Pancreas (tissue), 10 donors: ENCODE measurements around the gene LRRC46. TPM values are rescaled to one million over a fixed set of nuclear protein-coding genes. Genes with fewer than 3 reads are reported as not detected.

Source experiments
- ATAC-seq, 4 donors: fragments of 200-7000 bp; cut with Tn5 transposase; one replicate each; pipeline versions ENCODE4 v1.8.0 to v1.9.1; 2020; ENCODE audit warnings: mild to moderate bottlenecking in 4 of 4, moderate library complexity in 4 of 4
- DNase-seq, 6 donors: peaks; one replicate each; pipeline ENCODE4 v3.0.0-alpha.2; 2020
- FAIRE-seq: peaks from 2 replicates; lab custom pipeline; 2012; peaks lifted over from hg19 to GRCh38; lab: Jason Lieb, UNC
- H3K27ac ChIP-seq, 4 donors: fragments of 200-600 bp; sonication (generic); 1 replicate in 3 of 4; 2 replicates in 1 of 4; pipeline versions ENCODE4 v1.5.0 to v1.8.0; 2020
- H3K27me3 ChIP-seq, 4 donors: fragments of 200-600 bp; one replicate each; pipeline ENCODE4 v1.8.0; 2021
- H3K36me3 ChIP-seq, 3 donors: fragments of 200-600 bp; sonication (generic) in 1 of 3; one replicate each; pipeline versions ENCODE4 v1.5.0 to v1.8.0; 2020 to 2021
- H3K4me1 ChIP-seq, 3 donors: fragments of 200-600 bp; one replicate each; pipeline ENCODE4 v1.8.0; 2021
- H3K4me3 ChIP-seq, 4 donors: fragments of 200-600 bp; sonication (generic) in 2 of 4; one replicate each; pipeline versions ENCODE4 v1.5.0 to v1.8.0; 2020 to 2021
- H3K9me3 ChIP-seq, 4 donors: fragments of 200-600 bp; one replicate each; pipeline ENCODE4 v1.8.0; 2021
- CTCF ChIP-seq, 4 donors: fragments of 200-600 bp; sonication (generic) in 3 of 4; IDR thresholded peaks; one replicate each; pipeline versions ENCODE4 v1.5.0 to v1.8.0; 2021; ENCODE audit warnings: antibody characterized with exemption in 4 of 4
- WGBS, 2 donors: extraction: QIAGEN DNeasy Blood & Tissue Kit; methylation state at CpG; one replicate each; pipeline ENCODE4 v1.1.7; 2013; 5-methylcytosine and 5-hydroxymethylcytosine counted together
- intact Hi-C, 3 donors: fragments of 100-400 bp; cut with DNase I; formaldehyde crosslinking; loops; one replicate each; pipeline versions ENCODE4 v1.11.1 to v1.14.2; 2022
- polyA plus RNA-seq, 2 donors: library from polyadenylated mRNA; stranded (reverse); fragments of 200-250 nt; gene quantifications; one replicate each; pipeline ENCODE4 v1.2.3, GENCODE V29; 2013
- total RNA-seq, 6 donors: library from RNA; stranded (reverse); fragmentation: NEBNext Ultra II Directional in 4 of 6; extraction: Animal tissue kit (Norgen Biotek cat#: 25700) in 4 of 6; gene quantifications; one replicate each; pipeline versions ENCODE4 v1.2.1 to v1.2.4, GENCODE V29; 2021 to 2023
- donor health status: healthy with polysubstance abuse.
- donor health status: DM: no; HTN: no; CAD: no; lungs with moderate emphysema.
- donor health status: DM: no; HTN: no; CAD: no.
- donor health status: control.
- donor health status: control.
- donor health status: Bipolar disorder and iron deficiency.
- donor health status: DM: yes; HTN: yes; CAD: no.
- donor health status: DM: no; HTN: no; CAD: no.
- donor health status: DM: no; HTN: no; CAD: no.
- donor health status: DM: yes; HTN: yes; CAD: no.

LRRC46 gene
- total and polyA plus RNA-seq, 8 donors = 0.14 to 1.8 (median 0.47) TPM

- H3K27ac ChIP-seq = no peak overlapping the region
- no peak for TF ChIP-seq CTCF (IDR thresholded peaks at IDR 0.05)
- DNase-seq (no peak), FAIRE-seq (no peak), ATAC-seq (no peak)
- no peaks in the 10 kb centered on the region for H3K9me3 ChIP-seq
- intact Hi-C loops = no loop called here
- no peaks in the 10 kb centered on the region for H3K4me1 ChIP-seq
- H3K4me3 ChIP-seq = no peak overlapping the region
- H3K27me3 ChIP-seq = peaks cover 0 to 16% (median 5%) of the 10 kb centered on the region in 4 donors
- WGBS, 2 donors = 87 to 91% methylated on average over 15 to 16 of the region's 16 CpGs
- no peaks in the 10 kb centered on the region for H3K36me3 ChIP-seq
Observed at GRCh38 chr17:47857551-47858455, 26.3 kb downstream of the LRRC46 start.

- H3K27me3 ChIP-seq = no peaks in the 10 kb centered on the region
- ATAC-seq (no peak), DNase-seq (no peak), FAIRE-seq (no peak)
- H3K36me3 ChIP-seq = no peaks in the 10 kb centered on the region
- H3K4me1 ChIP-seq = no peaks in the 10 kb centered on the region
- no peak for TF ChIP-seq CTCF (IDR thresholded peaks at IDR 0.05)
- H3K4me3 ChIP-seq = no peak overlapping the region
- intact Hi-C loops = no loop called here
- 82% methylated on average over 5 of the region's 5 CpGs for WGBS, 2 donors
- no peak overlapping the region for H3K27ac ChIP-seq
- no peaks in the 10 kb centered on the region for H3K9me3 ChIP-seq
Observed at GRCh38 chr17:47860386-47860785, 28.9 kb downstream of the LRRC46 start.

- intact Hi-C loops = no loop called here
- FAIRE-seq = no peak
- H3K27me3 ChIP-seq = no peaks in the 10 kb centered on the region
- no peaks in the 10 kb centered on the region for H3K9me3 ChIP-seq
- no peak overlapping the region for H3K27ac ChIP-seq
- no peaks in the 10 kb centered on the region for H3K4me1 ChIP-seq
- peak in 2 of 4 donors; percentile 14 to 35 for ATAC-seq
- no peak overlapping the region for H3K4me3 ChIP-seq
- no peak for DNase-seq
- TF ChIP-seq CTCF (IDR thresholded peaks at IDR 0.05) = no peak
- no peaks in the 10 kb centered on the region for H3K36me3 ChIP-seq
- 53 to 73% methylated on average over 7 of the region's 7 CpGs for WGBS, 2 donors
Observed at GRCh38 chr17:47862621-47863440, 31.4 kb downstream of the LRRC46 start.

- no peak for ATAC-seq
- no peak overlapping the region for H3K27ac ChIP-seq
- H3K4me1 ChIP-seq = no peaks in the 10 kb centered on the region
- TF ChIP-seq CTCF (IDR thresholded peaks at IDR 0.05) = no peak
- no peak for FAIRE-seq
- no peaks in the 10 kb centered on the region for H3K9me3 ChIP-seq
- no peaks in the 10 kb centered on the region for H3K27me3 ChIP-seq
- no peak overlapping the region for H3K4me3 ChIP-seq
- DNase-seq = no peak
- 52 to 60% methylated on average over 7 of the region's 7 CpGs for WGBS, 2 donors
- H3K36me3 ChIP-seq = no peaks in the 10 kb centered on the region
- intact Hi-C loops = no loop called here
Observed at GRCh38 chr17:47864791-47865216, 33.3 kb downstream of the LRRC46 start.
